Skeletal muscle satellite cell (primary cell): Measurements from ENCODE around the gene KRTAP9-8.
"Not testable (repeated sequence)": the region's sequence is repeated elsewhere in the genome, so short reads cannot be mapped to it uniquely, and the experiment has no call there.

Source experiments
- H3K27me3 ChIP-seq: 2 replicates; pipeline ENCODE4 v1.7.0; 2013; ENCODE audit warnings: low read length; ENCODE audit not compliant: control insufficient read depth, insufficient read depth
- H3K36me3 ChIP-seq: 2 replicates; pipeline ENCODE4 v1.7.0; 2013; ENCODE audit warnings: mild to moderate bottlenecking, control low read depth, low read length; ENCODE audit not compliant: insufficient read depth
- H3K4me1 ChIP-seq: 2 replicates; pipeline ENCODE4 v1.7.0; 2013; ENCODE audit warnings: low read length; ENCODE audit not compliant: control insufficient read depth, insufficient read depth
- H3K4me2 ChIP-seq: 2 replicates; pipeline ENCODE4 v1.7.0; 2013; ENCODE audit warnings: mild to moderate bottlenecking, low read length
- H3K4me3 ChIP-seq: 2 replicates; pipeline ENCODE4 v1.7.0; 2013; ENCODE audit warnings: low read length
- H3K9ac ChIP-seq: 2 replicates; pipeline ENCODE4 v1.7.0; 2013; ENCODE audit warnings: mild to moderate bottlenecking, low read depth, low read length, moderate library complexity
- H3K9me3 ChIP-seq: replicated peaks from 2 replicates; pipeline ENCODE4 v1.7.0; 2013; ENCODE audit warnings: mild to moderate bottlenecking, control low read depth, low read length

KRTAP9-8 gene

GRCh38 chr17:41263212-41263611 is 25.4 kb downstream of the KRTAP9-8 start:
- Histone ChIP-seq H3K4me2 (no peak overlapping the region), H3K9ac (no peak overlapping the region), H3K36me3 (no peaks in the 10 kb centered on the region), H3K9me3 (no peaks in the 10 kb centered on the region), H3K4me1 (no peaks in the 10 kb centered on the region), H3K4me3 (no peak overlapping the region), H3K27me3 (peaks cover 9% of the 10 kb centered on the region)

GRCh38 chr17:41264599-41264998 is 26.8 kb downstream of the KRTAP9-8 start:
- Histone ChIP-seq H3K9me3 (no peaks in the 10 kb centered on the region), H3K27me3 (peaks cover 7% of the 10 kb centered on the region), H3K4me1 (no peaks in the 10 kb centered on the region), H3K9ac (no peak overlapping the region), H3K4me3 (no peak overlapping the region), H3K36me3 (no peaks in the 10 kb centered on the region), H3K4me2 (no peak overlapping the region)

GRCh38 chr17:41265078-41265477 is 27.3 kb downstream of the KRTAP9-8 start, which contains the start of gene KRTAP9-6:
Gene KRTAP9-6 (plus strand): TSS chr17:41265378. CDS start chr17:41265378, 0 bp downstream.
- Histone ChIP-seq H3K9ac (no peak within 1 kb of the TSS), H3K4me3 (no peak within 1 kb of the TSS), H3K36me3 (no peaks in the 10 kb centered on the region), H3K4me2 (no peak within 1 kb of the TSS), H3K9me3 (no peaks in the 10 kb centered on the region), H3K27me3 (peaks cover 7% of the 10 kb centered on the region), H3K4me1 (no peaks in the 10 kb centered on the region)

DNA sequence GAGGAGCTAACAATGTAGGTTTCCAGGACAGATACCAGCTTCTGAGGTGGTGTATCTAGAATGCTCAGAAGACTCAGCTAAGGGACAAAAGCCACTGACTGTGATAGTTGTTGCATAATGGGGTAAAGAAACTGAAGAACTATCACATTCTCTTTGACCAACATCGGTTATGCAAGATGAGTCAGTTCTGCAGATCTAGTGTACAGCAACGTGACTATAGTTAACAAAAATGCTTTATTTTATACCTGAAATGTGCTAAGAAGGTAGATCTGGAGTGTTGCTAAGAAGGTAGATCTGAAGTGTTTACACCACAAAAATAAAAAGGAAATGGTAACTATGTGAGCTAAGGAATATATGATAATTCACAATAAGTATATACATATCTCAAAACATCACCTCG is 29.9 kb downstream of the KRTAP9-8 start:
- Histone ChIP-seq H3K4me3 (no peak overlapping the region), H3K9me3 (no peaks in the 10 kb centered on the region), H3K27me3 (peaks cover 7% of the 10 kb centered on the region), H3K9ac (no peak overlapping the region), H3K4me2 (no peak overlapping the region), H3K36me3 (no peaks in the 10 kb centered on the region), H3K4me1 (no peaks in the 10 kb centered on the region)

DNA sequence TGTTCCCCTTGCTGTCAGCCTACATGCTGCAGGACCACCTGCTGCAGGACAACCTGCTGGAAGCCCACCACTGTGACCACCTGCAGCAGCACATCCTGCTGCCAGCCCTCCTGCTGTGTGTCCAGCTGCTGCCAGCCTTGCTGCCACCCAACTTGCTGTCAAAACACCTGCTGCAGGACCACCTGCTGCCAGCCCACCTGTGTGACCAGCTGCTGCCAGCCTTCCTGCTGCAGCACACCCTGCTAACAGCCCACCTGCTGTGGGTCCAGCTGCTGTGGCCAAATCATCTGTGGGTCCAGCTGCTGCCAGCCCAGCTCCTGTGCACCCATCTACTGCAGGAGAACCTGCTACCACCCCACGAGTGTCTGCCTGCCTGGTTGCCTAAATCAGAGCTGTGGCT is 33.5 kb downstream of the KRTAP9-8 start:
- H3K9ac ChIP-seq, H3K4me2 ChIP-seq, H3K36me3 ChIP-seq, H3K4me3 ChIP-seq, H3K9me3 ChIP-seq, H3K27me3 ChIP-seq, H3K4me1 ChIP-seq: not testable (repeated sequence)

DNA sequence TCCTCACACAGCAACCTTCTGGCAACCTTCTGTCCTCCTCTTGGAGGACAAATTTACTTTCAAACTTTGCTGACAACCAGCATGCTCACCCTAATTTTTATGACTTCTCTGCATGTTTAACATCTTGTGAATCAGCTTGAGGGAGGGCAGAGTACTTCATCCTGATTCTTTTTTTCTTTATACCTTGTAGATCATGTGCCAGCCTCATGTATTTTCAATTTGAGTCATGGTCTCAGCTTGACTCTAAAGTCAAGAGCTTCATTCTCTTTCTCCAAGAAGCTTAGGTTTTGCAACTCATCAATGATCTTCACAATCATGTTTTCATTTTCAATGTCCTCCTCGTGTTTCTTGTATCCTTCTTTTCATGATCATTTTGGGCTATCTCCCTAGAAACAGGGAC is 34.1 kb downstream of the KRTAP9-8 start:
- Histone ChIP-seq H3K4me2 (no peak overlapping the region), H3K9me3 (no peaks in the 10 kb centered on the region), H3K36me3 (no peaks in the 10 kb centered on the region), H3K27me3 (no peaks in the 10 kb centered on the region), H3K4me3 (no peak overlapping the region), H3K9ac (no peak overlapping the region), H3K4me1 (no peaks in the 10 kb centered on the region)

- not testable (repeated sequence) for H3K4me1 ChIP-seq, H3K4me3 ChIP-seq, H3K9ac ChIP-seq, H3K4me2 ChIP-seq, H3K9me3 ChIP-seq, H3K27me3 ChIP-seq, H3K36me3 ChIP-seq
Observed at GRCh38 chr17:41275648-41276190, 37.9 kb downstream of the KRTAP9-8 start, which contains the start of gene KRTAP9-7. Gene KRTAP9-7 (plus strand): TSS chr17:41275698. CDS start chr17:41275698, 0 bp downstream.

DNA sequence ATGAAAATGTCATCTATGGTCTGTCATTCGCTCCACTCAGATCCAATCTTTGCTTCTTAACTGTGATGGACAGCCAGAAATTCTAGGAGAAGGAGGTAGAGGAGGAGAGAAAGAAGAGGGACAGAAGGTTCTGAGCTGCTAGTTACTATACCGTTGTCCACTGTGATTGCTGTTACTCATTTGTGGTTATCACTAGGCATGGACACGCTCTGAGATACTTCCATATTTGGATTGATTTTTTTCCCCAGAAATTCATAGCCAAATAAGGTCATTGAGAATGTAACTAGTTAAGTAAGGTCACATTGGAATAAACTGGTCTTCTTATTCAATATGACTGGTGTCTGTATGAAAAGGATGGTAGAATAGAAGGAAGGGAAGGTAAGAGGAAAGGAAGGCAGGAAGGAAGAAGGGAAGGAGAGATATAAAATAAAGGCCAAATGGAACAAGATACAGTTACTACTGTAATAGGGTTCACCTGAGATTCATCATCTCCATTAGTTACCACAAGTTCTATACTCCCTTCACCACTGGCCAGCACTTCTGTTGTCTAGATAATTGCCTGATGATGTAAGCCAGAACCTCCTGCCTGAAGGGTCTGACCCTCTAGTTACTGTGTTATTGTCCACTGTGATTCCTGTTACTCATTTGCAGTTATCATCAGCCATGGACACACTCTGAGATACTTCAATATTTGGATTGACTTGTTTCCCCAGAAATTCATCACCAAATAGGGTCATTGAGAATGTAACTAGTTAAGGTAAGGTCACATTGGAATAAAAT is 40.6 kb downstream of the KRTAP9-8 start:
- no peaks in the 10 kb centered on the region for H3K36me3 ChIP-seq
- H3K27me3 ChIP-seq: no peaks in the 10 kb centered on the region
- H3K4me3 ChIP-seq: no peak overlapping the region
- no peak overlapping the region for H3K9ac ChIP-seq
- no peaks in the 10 kb centered on the region for H3K9me3 ChIP-seq
- no peak overlapping the region for H3K4me2 ChIP-seq
- no peaks in the 10 kb centered on the region for H3K4me1 ChIP-seq

- Histone ChIP-seq H3K9ac (no peak overlapping the region), H3K4me3 (no peak overlapping the region), H3K27me3 (no peaks in the 10 kb centered on the region), H3K9me3 (no peaks in the 10 kb centered on the region), H3K36me3 (no peaks in the 10 kb centered on the region), H3K4me1 (peaks cover 3% of the 10 kb centered on the region), H3K4me2 (no peak overlapping the region)
Observed at GRCh38 chr17:41284043-41284442, 46.2 kb downstream of the KRTAP9-8 start.

- H3K36me3 ChIP-seq: no peaks in the 10 kb centered on the region
- no peak overlapping the region for H3K4me2 ChIP-seq
- no peaks in the 10 kb centered on the region for H3K9me3 ChIP-seq
- no peak overlapping the region for H3K4me3 ChIP-seq
- peaks cover 3% of the 10 kb centered on the region for H3K4me1 ChIP-seq
- no peak overlapping the region for H3K9ac ChIP-seq
- H3K27me3 ChIP-seq: no peaks in the 10 kb centered on the region
Observed at GRCh38 chr17:41284546-41284945, 46.7 kb downstream of the KRTAP9-8 start.

- Histone ChIP-seq H3K9me3 (no peaks in the 10 kb centered on the region), H3K27me3 (no peaks in the 10 kb centered on the region), H3K4me3 (no peak overlapping the region), H3K4me2 (no peak overlapping the region), H3K36me3 (no peaks in the 10 kb centered on the region), H3K9ac (no peak overlapping the region), H3K4me1 (peaks cover 3% of the 10 kb centered on the region)
Observed at GRCh38 chr17:41287050-41287449, 49.3 kb downstream of the KRTAP9-8 start.
